ENCODE measurements around the gene ZBTB47. TPM values are rescaled to one million over a fixed set of nuclear protein-coding genes. Genes with fewer than 3 reads are reported as not detected.

ZBTB47 gene
- total RNA-seq, 1 donor from 2014 or later = 118 TPM

DNA sequence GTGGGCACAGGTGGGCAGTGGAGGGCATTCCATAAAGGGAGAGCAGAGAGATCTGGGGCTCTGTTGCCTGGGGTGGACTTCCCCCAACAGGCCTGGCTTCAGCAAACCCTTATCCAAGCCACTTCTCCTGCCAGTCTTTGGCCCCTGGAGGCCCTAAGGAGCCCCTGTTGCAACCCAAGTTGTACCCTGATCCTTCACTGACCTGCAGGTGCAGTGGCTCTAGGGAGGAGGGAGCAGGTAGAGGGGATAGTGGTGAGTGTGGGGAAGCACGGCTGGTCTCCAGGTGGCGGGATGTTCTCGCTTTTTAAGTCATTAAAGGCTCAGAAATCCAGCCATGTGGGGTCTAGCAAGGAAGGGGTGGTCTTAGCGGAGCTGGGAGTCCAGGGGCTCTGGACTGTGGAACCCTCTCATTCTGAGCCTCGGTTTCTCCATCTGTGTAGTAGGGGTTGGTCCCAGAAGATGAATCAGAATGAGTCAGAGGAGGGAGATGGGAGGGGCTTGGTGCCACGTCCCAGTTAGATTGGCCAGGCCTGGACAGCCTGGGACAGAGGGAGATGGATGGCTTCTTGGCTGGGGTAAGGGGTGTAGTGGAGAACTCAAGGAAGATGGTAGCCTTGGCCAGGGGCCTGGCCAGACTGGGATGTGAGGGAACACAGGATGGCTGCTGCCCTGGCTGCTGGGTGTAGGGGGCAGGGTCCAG lies 2.6 kb downstream of the ZBTB47 start:
- no peaks in the 10 kb centered on the region for H3K9me3 ChIP-seq (replicated peaks)
- peaks cover 87% of the 10 kb centered on the region for H3K4me1 ChIP-seq
- H3K27me3 ChIP-seq (ENCODE audit: low read depth) = no peaks in the 10 kb centered on the region
- TF ChIP-seq, protein P1, sequence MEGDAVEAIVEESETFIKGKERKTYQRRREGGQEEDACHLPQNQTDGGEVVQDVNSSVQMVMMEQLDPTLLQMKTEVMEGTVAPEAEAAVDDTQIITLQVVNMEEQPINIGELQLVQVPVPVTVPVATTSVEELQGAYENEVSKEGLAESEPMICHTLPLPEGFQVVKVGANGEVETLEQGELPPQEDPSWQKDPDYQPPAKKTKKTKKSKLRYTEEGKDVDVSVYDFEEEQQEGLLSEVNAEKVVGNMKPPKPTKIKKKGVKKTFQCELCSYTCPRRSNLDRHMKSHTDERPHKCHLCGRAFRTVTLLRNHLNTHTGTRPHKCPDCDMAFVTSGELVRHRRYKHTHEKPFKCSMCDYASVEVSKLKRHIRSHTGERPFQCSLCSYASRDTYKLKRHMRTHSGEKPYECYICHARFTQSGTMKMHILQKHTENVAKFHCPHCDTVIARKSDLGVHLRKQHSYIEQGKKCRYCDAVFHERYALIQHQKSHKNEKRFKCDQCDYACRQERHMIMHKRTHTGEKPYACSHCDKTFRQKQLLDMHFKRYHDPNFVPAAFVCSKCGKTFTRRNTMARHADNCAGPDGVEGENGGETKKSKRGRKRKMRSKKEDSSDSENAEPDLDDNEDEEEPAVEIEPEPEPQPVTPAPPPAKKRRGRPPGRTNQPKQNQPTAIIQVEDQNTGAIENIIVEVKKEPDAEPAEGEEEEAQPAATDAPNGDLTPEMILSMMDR (IDR thresholded peaks at IDR 0.05; ENCODE audit: borderline replicate concordance) = no peak
- intact Hi-C loops (cut with micrococcal nuclease) = loop anchor here (10.0 kb wide), 1 partner anchor 89 kb away; no protein-coding TSS in a partner anchor
- DNase-seq = no peak
- H3K27ac ChIP-seq (replicated peaks) = peak overlapping the region; percentile 96
- peaks cover 11% of the 10 kb centered on the region for H3K36me3 ChIP-seq
- H3K4me3 ChIP-seq = peak overlapping the region; percentile 81

- TF ChIP-seq, protein P1 (IDR thresholded peaks at IDR 0.05; ENCODE audit: borderline replicate concordance) = no peak
- H3K27me3 ChIP-seq (ENCODE audit: low read depth) = no peaks in the 10 kb centered on the region
- DNase-seq = no peak
- H3K4me3 ChIP-seq = no peak overlapping the region
- peaks cover 83% of the 10 kb centered on the region for H3K4me1 ChIP-seq
- peaks cover 11% of the 10 kb centered on the region for H3K36me3 ChIP-seq
- H3K27ac ChIP-seq (replicated peaks) = peak overlapping the region; percentile 96
- intact Hi-C loops (cut with micrococcal nuclease) = loop anchor here (10.0 kb wide), 1 partner anchor 88 kb away; no protein-coding TSS in a partner anchor
- H3K9me3 ChIP-seq (replicated peaks) = no peaks in the 10 kb centered on the region
Measured at GRCh38 chr3:42656680-42657610, 3.4 kb downstream of the ZBTB47 start.

- Histone ChIP-seq H3K9me3 (replicated peaks) (no peaks in the 10 kb centered on the region), H3K27ac (replicated peaks) (peak overlapping the region; percentile 96), H3K27me3 (ENCODE audit: low read depth) (no peaks in the 10 kb centered on the region), H3K36me3 (peaks cover 15% of the 10 kb centered on the region), H3K4me3 (no peak overlapping the region), H3K4me1 (peaks cover 75% of the 10 kb centered on the region)
- TF ChIP-seq, protein P1 (IDR thresholded peaks at IDR 0.05; ENCODE audit: borderline replicate concordance) = no peak
- DNase-seq = no peak
- intact Hi-C loops (cut with micrococcal nuclease) = loop anchor here (10.0 kb wide), 1 partner anchor 87 kb away; no protein-coding TSS in a partner anchor
Measured at GRCh38 chr3:42657675-42658074, 4.2 kb downstream of the ZBTB47 start.

GRCh38 chr3:42658091-42658770 lies 4.7 kb downstream of the ZBTB47 start:
- DNase-seq = no peak
- intact Hi-C loops (cut with micrococcal nuclease) = loop anchor here (10.0 kb wide), 1 partner anchor 87 kb away; no protein-coding TSS in a partner anchor
- H3K27me3 ChIP-seq (ENCODE audit: low read depth) = no peaks in the 10 kb centered on the region
- H3K4me1 ChIP-seq = peaks cover 70% of the 10 kb centered on the region
- H3K36me3 ChIP-seq = peaks cover 15% of the 10 kb centered on the region
- H3K27ac ChIP-seq (replicated peaks) = peak overlapping the region; percentile 96
- no peak overlapping the region for H3K4me3 ChIP-seq
- TF ChIP-seq, protein P1 (IDR thresholded peaks at IDR 0.05; ENCODE audit: borderline replicate concordance) = no peak
- no peaks in the 10 kb centered on the region for H3K9me3 ChIP-seq (replicated peaks)
